SU-DHL-6 (cell line): Measurements from ENCODE around the gene PRR7.

ENCODE experiments used
- H2AFZ ChIP-seq: fragments of 200-600 bp; sonication (generic); 2 replicates; pipeline ENCODE4 v1.6.1; 2014; ENCODE audit warnings: low read depth, mild to moderate bottlenecking, moderate library complexity, mixed read lengths, antibody characterized with exemption, low read length; ENCODE audit not compliant: severe bottlenecking
- H3F3A ChIP-seq: fragments of 200-600 bp; shearing (Covaris generic); 2 replicates; pipeline ENCODE4 v1.6.0; 2016; ENCODE audit warnings: antibody characterized with exemption, mild to moderate bottlenecking; ENCODE audit not compliant: insufficient read depth
- H3K27ac ChIP-seq: fragments of 200-600 bp; sonication (generic); 2 replicates; pipeline ENCODE4 v1.5.1; 2016; ENCODE audit warnings: low read depth, mild to moderate bottlenecking, low read length, moderate library complexity, mixed read lengths
- H3K27me3 ChIP-seq: fragments of 200-600 bp; sonication (generic), shearing (Covaris generic); 2 replicates; pipeline ENCODE4 v1.6.0; 2014; ENCODE audit warnings: mild to moderate bottlenecking, low read length
- H3K36me3 ChIP-seq: fragments of 200-600 bp; sonication (generic); 2 replicates; pipeline ENCODE4 v1.6.1; 2014; ENCODE audit warnings: mild to moderate bottlenecking, low read length, mixed read lengths
- H3K4me2 ChIP-seq: fragments of 300-600, 200-600 bp; shearing (Covaris generic), sonication (generic); 2 replicates; pipeline ENCODE4 v1.6.0; 2014; ENCODE audit warnings: low read length, low read depth, mild to moderate bottlenecking; ENCODE audit not compliant: poor library complexity, severe bottlenecking
- H3K4me3 ChIP-seq: fragments of 200-600 bp; sonication (generic); 2 replicates; pipeline ENCODE4 v1.5.1; 2014; ENCODE audit warnings: antibody characterized with exemption, low read length, mild to moderate bottlenecking, mixed read lengths; ENCODE audit not compliant: insufficient read depth, poor library complexity, severe bottlenecking
- H3K79me2 ChIP-seq: fragments of 200-600 bp; sonication (generic); 2 replicates; pipeline ENCODE4 v1.6.1; 2014; ENCODE audit warnings: mild to moderate bottlenecking, low read length, moderate library complexity; ENCODE audit not compliant: insufficient read depth
- H3K9ac ChIP-seq: fragments of 200-600 bp; sonication (generic); 2 replicates; pipeline ENCODE4 v1.7.0; 2014; ENCODE audit warnings: mild to moderate bottlenecking, low read length
- H3K9me2 ChIP-seq: fragments of 200-600 bp; sonication (generic); replicated peaks from 2 replicates; pipeline ENCODE4 v1.6.1; 2014; ENCODE audit warnings: low read length; ENCODE audit not compliant: insufficient read depth
- H3K9me3 ChIP-seq: fragments of 200-600 bp; sonication (generic); 2 replicates; pipeline ENCODE4 v1.6.1; 2014; ENCODE audit warnings: low read length, mixed read lengths; ENCODE audit not compliant: insufficient read depth
- H4K20me1 ChIP-seq: fragments of 200-600 bp; sonication (generic); 2 replicates; pipeline ENCODE4 v1.6.1; 2014; ENCODE audit warnings: low read depth, mild to moderate bottlenecking, antibody characterized with exemption, low read length, moderate library complexity, mixed read lengths
- CTCF ChIP-seq: fragments of 200-600 bp; sonication (generic); IDR thresholded peaks from one replicate; pipeline ENCODE4 v1.5.1; 2017; ENCODE audit warnings: antibody characterized with exemption, mild to moderate bottlenecking, low read length, moderate library complexity; ENCODE audit not compliant: insufficient read depth, poor library complexity, severe bottlenecking
- EZH2phosphoT487 ChIP-seq: fragments of 200-600 bp; sonication (generic), shearing (Covaris generic); conservative IDR thresholded peaks from 2 replicates; pipeline ENCODE4 v1.6.1; 2018; ENCODE audit warnings: mild to moderate bottlenecking, antibody characterized with exemption, low read length, moderate library complexity, mixed read lengths

Gene PRR7

GRCh38 chr5:177431317-177432142, 15.1 kb upstream of the PRR7 start:
- Histone ChIP-seq H3K4me2 (peak overlapping the region; percentile 71), H3F3A (peaks cover 52% of the 10 kb centered on the region), H3K9ac (peak overlapping the region; percentile 48), H3K9me3 (no peaks in the 10 kb centered on the region), H2AFZ (no peak overlapping the region), H3K27ac (peak overlapping the region; percentile 95), H4K20me1 (no peaks in the 10 kb centered on the region; the same call in 1 of the 2 replicates), H3K9me2 (no peaks in the 10 kb centered on the region), H3K4me3 (no peak overlapping the region), H3K36me3 (no peaks in the 10 kb centered on the region), H3K27me3 (no peaks in the 10 kb centered on the region), H3K79me2 (peaks cover 22% of the 10 kb centered on the region)
- TF ChIP-seq EZH2phosphoT487 (no peak), CTCF (no peak)

GRCh38 chr5:177432143-177432838, 14.3 kb upstream of the PRR7 start:
- Histone ChIP-seq H3K9ac (peak overlapping the region; percentile 48), H3K4me3 (no peak overlapping the region), H3K79me2 (peaks cover 17% of the 10 kb centered on the region), H3K36me3 (no peaks in the 10 kb centered on the region), H2AFZ (no peak overlapping the region), H4K20me1 (no peaks in the 10 kb centered on the region; the same call in 1 of the 2 replicates), H3K9me3 (no peaks in the 10 kb centered on the region), H3K4me2 (peak overlapping the region; percentile 71), H3K27me3 (no peaks in the 10 kb centered on the region), H3K9me2 (no peaks in the 10 kb centered on the region), H3F3A (peaks cover 46% of the 10 kb centered on the region), H3K27ac (peak overlapping the region; percentile 95)
- no peak for TF ChIP-seq EZH2phosphoT487
- TF ChIP-seq CTCF, result no peak

GRCh38 chr5:177432839-177433657, 13.6 kb upstream of the PRR7 start:
- no peaks in the 10 kb centered on the region for H3K9me2 ChIP-seq
- no peaks in the 10 kb centered on the region for H3K9me3 ChIP-seq
- peak overlapping the region; percentile 95 for H3K27ac ChIP-seq
- H3K79me2 ChIP-seq, result peaks cover 9% of the 10 kb centered on the region
- H3K36me3 ChIP-seq, result no peaks in the 10 kb centered on the region
- no peak overlapping the region for H3K4me3 ChIP-seq
- H4K20me1 ChIP-seq, result no peaks in the 10 kb centered on the region; the same call in 1 of the 2 replicates
- H3K4me2 ChIP-seq, result no peak overlapping the region
- H2AFZ ChIP-seq, result no peak overlapping the region
- H3F3A ChIP-seq, result peaks cover 39% of the 10 kb centered on the region
- H3K9ac ChIP-seq, result peak overlapping the region; percentile 48; the same call in 1 of the 2 replicates
- H3K27me3 ChIP-seq, result no peaks in the 10 kb centered on the region
- TF ChIP-seq EZH2phosphoT487 (no peak), CTCF (no peak)
